ENCODE measurements around the gene FOCAD.
"Not testable (repeated sequence)": the region's sequence is repeated elsewhere in the genome, so short reads cannot be mapped to it uniquely, and the experiment has no call there.

The FOCAD gene, protein sequence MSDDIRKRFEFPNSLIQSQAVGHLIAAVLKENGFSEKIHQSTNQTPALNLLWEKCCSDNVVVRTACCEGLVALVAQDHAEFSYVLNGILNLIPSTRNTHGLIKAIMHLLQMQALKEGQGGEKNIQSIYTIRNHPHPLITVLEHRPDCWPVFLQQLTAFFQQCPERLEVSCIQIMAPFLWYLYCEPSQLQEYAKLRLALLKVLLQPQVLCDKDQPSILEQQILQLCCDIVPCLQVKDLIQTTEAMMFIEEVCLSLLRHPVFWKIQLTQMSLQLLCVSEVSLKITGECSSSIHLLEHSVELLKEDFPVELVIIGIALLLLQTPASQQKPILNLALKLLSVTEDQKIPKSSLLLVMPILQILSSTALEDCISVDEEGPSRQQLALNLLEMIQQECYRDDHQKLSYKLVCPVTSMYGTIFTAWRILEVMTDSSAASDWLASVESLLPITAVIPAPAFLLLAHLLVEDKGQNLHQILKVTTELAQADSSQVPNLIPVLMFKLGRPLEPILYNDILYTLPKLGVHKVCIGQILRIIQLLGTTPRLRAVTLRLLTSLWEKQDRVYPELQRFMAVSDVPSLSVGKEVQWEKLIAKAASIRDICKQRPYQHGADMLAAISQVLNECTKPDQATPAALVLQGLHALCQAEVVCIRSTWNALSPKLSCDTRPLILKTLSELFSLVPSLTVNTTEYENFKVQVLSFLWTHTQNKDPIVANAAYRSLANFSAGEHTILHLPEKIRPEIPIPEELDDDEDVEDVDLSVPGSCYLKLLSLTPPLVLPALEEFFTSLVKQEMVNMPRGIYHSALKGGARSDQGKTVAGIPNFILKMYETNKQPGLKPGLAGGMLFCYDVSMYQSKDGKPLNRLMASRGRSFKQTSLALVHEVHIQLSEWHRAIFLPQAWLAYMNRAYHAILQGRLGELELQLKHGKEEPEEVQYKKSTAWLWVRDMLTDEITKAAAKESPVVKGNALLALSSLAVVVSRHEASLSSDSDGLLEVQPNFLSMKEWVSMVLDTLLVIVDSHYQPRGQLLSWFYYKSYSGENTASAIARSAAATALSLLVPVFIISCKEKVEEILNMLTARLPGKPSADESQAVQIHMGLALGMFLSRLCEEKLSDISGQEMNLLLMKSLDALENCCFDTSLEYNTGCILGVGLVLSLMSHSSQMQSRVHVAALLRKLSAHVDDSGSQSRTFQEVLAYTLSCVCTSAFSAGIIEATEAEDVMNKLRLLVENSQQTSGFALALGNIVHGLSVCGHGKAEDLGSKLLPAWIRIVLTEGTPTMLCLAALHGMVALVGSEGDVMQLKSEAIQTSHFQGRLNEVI (N-terminal part only)

GRCh38 chr9:20684035-20684874 is at the start of gene FOCAD:
FOCAD (plus strand) TSS chr9:20684259; CDS start chr9:20715354, 31,095 bp downstream.
- peak; percentile 22 for DNase-seq

- no peak for DNase-seq
Observed at GRCh38 chr9:20634895-20635294, 49.2 kb upstream of the FOCAD start.

GRCh38 chr9:20636888-20637440 is 47.1 kb upstream of the FOCAD start:
- DNase-seq: no peak

DNA sequence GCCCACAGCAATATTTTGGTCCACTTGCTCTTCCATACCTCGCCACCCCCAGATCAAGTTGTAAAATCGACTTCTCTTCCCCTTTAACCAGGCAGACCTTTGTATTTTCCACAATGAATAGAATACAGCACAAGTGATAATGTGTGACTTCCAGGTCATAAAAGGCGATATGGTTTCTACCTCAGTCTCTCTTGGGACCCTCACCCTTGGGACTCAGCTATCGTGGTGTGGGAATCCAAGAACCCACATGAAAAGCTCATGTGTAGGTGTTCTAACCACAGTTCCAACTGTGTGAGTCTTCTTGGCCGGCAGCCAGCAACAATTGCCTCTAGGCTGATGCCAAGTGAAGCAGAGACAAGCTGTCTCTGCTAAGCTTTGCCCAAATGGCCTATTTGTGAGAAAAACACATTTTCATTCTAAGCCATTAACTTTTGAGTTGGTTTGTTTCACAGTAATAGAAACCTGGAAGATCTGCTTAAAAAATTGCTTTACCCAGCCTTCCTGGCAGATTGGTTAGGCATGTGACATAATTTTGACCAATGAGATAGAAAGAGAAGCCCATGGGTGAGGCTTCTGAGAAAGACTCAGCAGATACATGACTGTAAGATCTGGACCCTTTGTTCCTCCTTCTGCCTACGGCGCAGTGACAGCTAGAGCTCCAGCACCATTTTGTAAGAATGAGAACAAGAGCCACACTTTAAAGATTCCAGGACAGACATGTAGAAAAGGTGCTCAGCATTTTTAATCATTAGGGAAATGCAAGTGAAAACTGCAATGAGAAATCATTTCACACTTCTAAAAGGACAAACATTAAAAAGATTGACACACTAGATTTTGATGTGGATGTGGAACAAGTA is 43.5 kb upstream of the FOCAD start:
- DNase-seq: no peak

GRCh38 chr9:20642045-20642444 is 42.0 kb upstream of the FOCAD start:
- DNase-seq: no peak

DNA sequence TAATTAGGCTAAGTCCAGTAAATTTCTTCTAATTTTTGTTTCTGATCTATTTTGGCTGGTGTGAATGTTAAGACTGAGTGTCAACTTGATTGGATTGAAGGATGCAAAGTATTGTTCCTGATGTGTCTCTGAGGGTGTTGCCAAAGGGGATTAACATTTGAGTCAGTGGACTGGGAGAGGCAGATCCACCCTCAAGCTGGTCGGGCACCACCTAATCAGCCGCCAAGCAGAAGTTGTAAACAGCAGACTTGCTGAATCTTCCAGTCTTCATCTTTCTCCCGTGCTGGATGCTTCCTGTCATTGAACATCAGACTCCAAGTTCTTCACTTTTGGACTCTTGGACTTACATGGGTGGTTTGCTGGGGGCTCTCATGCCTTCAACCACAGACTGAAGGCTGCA is 40.4 kb upstream of the FOCAD start:
- DNase-seq: no peak

- no peak for DNase-seq
Observed at GRCh38 chr9:20646656-20647055, 37.4 kb upstream of the FOCAD start.

- no peak for DNase-seq
Observed at GRCh38 chr9:20649381-20649780, 34.7 kb upstream of the FOCAD start.

DNA sequence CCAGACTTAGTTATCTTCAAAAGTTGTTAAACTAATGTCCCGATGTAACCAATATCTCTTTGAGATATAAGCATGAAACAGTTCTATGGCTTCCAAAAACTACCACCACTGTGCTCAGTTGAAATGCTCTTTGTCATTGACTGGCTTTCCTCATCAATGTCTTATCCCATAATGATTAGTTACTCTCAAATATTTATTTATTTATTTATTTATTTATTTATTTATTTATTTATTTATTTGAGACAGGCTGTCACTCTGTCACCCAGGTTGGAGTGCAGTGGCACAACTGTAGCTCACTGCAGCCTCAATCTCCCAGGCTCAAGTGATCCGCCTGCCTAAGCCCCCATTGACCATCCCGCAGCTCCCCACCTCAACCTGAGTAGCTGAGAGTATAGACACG is 33.7 kb upstream of the FOCAD start:
- no peak for DNase-seq

GRCh38 chr9:20650750-20651299 is 33.2 kb upstream of the FOCAD start:
- DNase-seq: no peak

GRCh38 chr9:20651939-20652338 is 32.1 kb upstream of the FOCAD start:
- DNase-seq: no peak

DNA sequence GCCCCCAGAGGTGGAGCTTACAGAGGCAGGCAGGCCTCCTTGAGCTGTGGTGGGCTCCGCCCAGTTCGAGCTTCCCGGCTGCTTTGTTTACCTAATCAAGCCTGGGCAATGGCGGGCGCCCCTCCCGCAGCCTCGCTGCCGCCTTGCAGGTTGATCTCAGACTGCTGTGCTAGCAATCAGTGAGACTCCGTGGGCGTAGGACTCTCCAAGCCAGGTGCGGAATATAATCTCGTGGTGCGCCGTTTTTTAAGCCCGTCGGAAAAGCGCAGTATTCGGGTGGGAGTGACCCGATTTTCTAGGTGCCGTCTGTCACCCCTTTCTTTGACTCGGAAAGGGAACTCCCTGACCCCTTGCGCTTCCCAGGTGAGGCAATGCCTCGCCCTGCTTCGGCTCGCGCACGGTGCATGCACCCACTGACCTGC is 25.8 kb upstream of the FOCAD start:
- not testable (repeated sequence) for DNase-seq

GRCh38 chr9:20658677-20659473 is 25.2 kb upstream of the FOCAD start:
- no peak for DNase-seq

DNA sequence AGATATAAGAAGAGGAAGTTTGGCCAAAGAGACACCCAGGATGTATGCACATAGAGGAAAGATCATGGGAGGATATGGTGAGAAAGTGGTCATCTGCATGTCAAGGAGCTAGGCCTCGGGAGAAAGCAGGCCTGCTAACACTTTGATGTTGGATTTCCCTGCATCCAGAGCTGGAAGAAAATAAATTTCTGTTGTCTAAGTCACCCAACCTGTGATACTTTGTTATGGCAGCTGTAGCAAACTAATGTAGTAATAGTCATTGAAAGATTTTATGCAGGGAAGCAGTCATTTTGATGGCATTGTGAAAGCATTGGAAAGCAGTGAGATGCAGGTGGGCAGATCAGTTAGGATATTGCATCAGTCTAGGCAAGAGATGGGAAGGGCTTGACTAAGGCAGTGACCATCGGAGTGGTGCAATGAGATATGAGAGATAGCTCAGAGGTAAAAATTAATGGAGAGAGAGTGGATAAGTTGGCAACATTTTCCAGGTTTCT is 24.5 kb upstream of the FOCAD start:
- no peak for DNase-seq

- DNase-seq: no peak
Observed at GRCh38 chr9:20662156-20662555, 21.9 kb upstream of the FOCAD start.

DNA sequence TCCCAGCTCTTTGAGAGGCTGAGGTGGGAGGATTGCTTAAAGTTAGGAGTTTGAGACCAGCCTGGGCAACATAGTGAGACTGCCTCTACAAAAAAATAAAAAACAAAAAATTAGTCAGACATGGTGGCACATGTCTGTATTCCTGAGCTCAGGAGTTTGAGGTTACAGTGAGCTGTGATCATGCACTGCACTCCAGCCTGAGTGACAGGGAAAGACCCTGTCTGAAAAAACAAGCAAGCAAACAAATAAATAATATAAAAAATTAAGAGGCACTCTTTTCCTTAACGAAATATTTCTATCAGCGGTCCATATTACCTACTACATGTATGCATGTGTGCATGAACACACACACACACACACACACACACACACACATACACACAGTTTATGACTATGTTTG is 20.9 kb upstream of the FOCAD start:
- no peak for DNase-seq

- DNase-seq: no peak
Observed at GRCh38 chr9:20664501-20664900, 19.6 kb upstream of the FOCAD start.

DNA sequence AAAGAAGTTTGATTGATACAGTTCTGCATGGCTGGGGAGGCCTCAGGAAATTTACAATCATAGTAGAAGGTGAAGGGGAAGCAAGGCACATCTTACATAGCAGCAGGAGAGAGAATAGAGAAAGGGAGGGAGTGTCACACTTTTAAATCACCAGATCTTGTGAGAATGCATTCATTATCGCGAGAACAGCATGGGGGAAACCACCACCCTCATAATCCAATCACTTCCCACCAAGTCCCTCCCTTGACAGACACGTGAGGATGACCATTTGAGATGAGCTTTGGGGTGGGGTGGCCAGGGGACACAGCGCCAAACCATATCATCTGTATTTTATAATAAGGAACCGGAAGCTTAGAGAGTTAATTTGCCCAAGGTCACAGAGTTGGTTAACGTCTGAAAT is 13.7 kb upstream of the FOCAD start:
- no peak for DNase-seq

GRCh38 chr9:20671635-20672034 is 12.4 kb upstream of the FOCAD start:
- DNase-seq: no peak

All from NCI-H2029 treated with DMSO at 0.1 percent for 48 hours (cell line).